Natural killer cell treated with Interleukin-12 subunit alpha and Interleukin-12 subunit beta and Interleukin-15 and Interleukin-18, amount 100 ng/mL, for 72 hours (primary cell): ENCODE measurements around the gene ESF1. TPM values are rescaled to one million over a fixed set of nuclear protein-coding genes. Genes with fewer than 3 reads are reported as not detected.
"Not testable (repeated sequence)": the region's sequence is repeated elsewhere in the genome, so short reads cannot be mapped to it uniquely, and the experiment has no call there.

Experiments used
- ATAC-seq, 2 donors: fragments of 150-1000 bp; cut with Tn5 transposase in 1 of 2; sonication (Bioruptor Pico), chemical (Tn5 transposase) in 1 of 2; 2 replicates each; pipeline ENCODE4 v1.10.0; 2021
- DNase-seq: peaks from one replicate; pipeline ENCODE4 v3.0.0; 2022; ENCODE audit warnings: low spot score
- H3K27ac Mint-ChIP-seq, 2 donors: 1 replicate in 1 of 2; 2 replicates in 1 of 2; pipeline ENCODE4 v1.8.0; 2022; ENCODE audit warnings: mixed read lengths in 2 of 2, mild to moderate bottlenecking in 1 of 2, moderate library complexity in 1 of 2
- H3K27me3 Mint-ChIP-seq, 2 donors: 1 replicate in 1 of 2; 2 replicates in 1 of 2; pipeline ENCODE4 v1.8.0; 2022; ENCODE audit warnings: mixed read lengths in 2 of 2
- H3K36me3 Mint-ChIP-seq: one replicate; pipeline ENCODE4 v1.8.0; 2022; ENCODE audit warnings: mixed read lengths
- H3K4me1 Mint-ChIP-seq, 2 donors: 1 replicate in 1 of 2; 2 replicates in 1 of 2; pipeline ENCODE4 v1.8.0; 2022; ENCODE audit warnings: low read depth in 2 of 2, mixed read lengths in 2 of 2, mild to moderate bottlenecking in 1 of 2
- H3K4me3 Mint-ChIP-seq: one replicate; pipeline ENCODE4 v1.8.0; 2022; ENCODE audit warnings: mixed read lengths
- H3K9me3 Mint-ChIP-seq: 2 replicates; pipeline ENCODE4 v1.8.0; 2022; ENCODE audit warnings: mixed read lengths
- total RNA-seq, 2 donors: library from RNA; stranded (reverse); gene quantifications; one replicate each; pipeline ENCODE4 v1.2.3, GENCODE V29; 2022

Gene ESF1
- total RNA-seq, 2 donors from 2014 or later: 18.2 to 31.7 TPM

- Mint-ChIP-seq H3K27me3 (no peaks in the 10 kb centered on the region), H3K4me1 (peaks cover 16 to 17% of the 10 kb centered on the region in 2 donors), H3K9me3 (no peaks in the 10 kb centered on the region), H3K4me3 (no peak overlapping the region), H3K36me3 (peaks cover 28% of the 10 kb centered on the region), H3K27ac (peak overlapping the region in 1 of 2 donors; percentile 1)
- ATAC-seq (peak in 1 of 2 donors; percentile 48), DNase-seq (no peak)
Observed at GRCh38 chr20:13777171-13777601, 7.5 kb downstream of the ESF1 start.

- no peaks in the 10 kb centered on the region for H3K9me3 Mint-ChIP-seq
- no peak for ATAC-seq
- no peaks in the 10 kb centered on the region for H3K27me3 Mint-ChIP-seq
- H3K36me3 Mint-ChIP-seq: peaks cover 27% of the 10 kb centered on the region
- H3K4me3 Mint-ChIP-seq: peak overlapping the region; percentile 2
- H3K27ac Mint-ChIP-seq: peak overlapping the region in 1 of 2 donors; percentile 1
- DNase-seq: no peak
- H3K4me1 Mint-ChIP-seq: peaks cover 15 to 16% of the 10 kb centered on the region in 2 donors
Observed at GRCh38 chr20:13775867-13776266, 8.9 kb downstream of the ESF1 start.

GRCh38 chr20:13772529-13772928 is 12.2 kb downstream of the ESF1 start:
- peaks cover 11 to 16% of the 10 kb centered on the region in 2 donors for H3K4me1 Mint-ChIP-seq
- H3K36me3 Mint-ChIP-seq: peaks cover 39% of the 10 kb centered on the region
- DNase-seq (no peak), ATAC-seq (no peak)
- no peaks in the 10 kb centered on the region for H3K27me3 Mint-ChIP-seq
- H3K4me3 Mint-ChIP-seq: no peak overlapping the region
- H3K9me3 Mint-ChIP-seq: no peaks in the 10 kb centered on the region
- H3K27ac Mint-ChIP-seq: peak overlapping the region in 1 of 2 donors; percentile 22

GRCh38 chr20:13771853-13772453 is 12.8 kb downstream of the ESF1 start:
- DNase-seq: no peak
- H3K4me1 Mint-ChIP-seq: peaks cover 8 to 12% of the 10 kb centered on the region in 2 donors

GRCh38 chr20:13770141-13770540 is 14.6 kb downstream of the ESF1 start:
- DNase-seq: no peak
- ATAC-seq: no peak
- no peaks in the 10 kb centered on the region for H3K27me3 Mint-ChIP-seq
- H3K9me3 Mint-ChIP-seq: no peaks in the 10 kb centered on the region
- H3K27ac Mint-ChIP-seq: no peak overlapping the region
- peaks cover 44% of the 10 kb centered on the region for H3K36me3 Mint-ChIP-seq
- H3K4me1 Mint-ChIP-seq: no peaks in the 10 kb centered on the region
- no peak overlapping the region for H3K4me3 Mint-ChIP-seq

More at GRCh38 chr20:13771853-13772453, 12.8 kb downstream of the ESF1 start:
- peaks cover 40% of the 10 kb centered on the region for H3K36me3 Mint-ChIP-seq
- no peaks in the 10 kb centered on the region for H3K27me3 Mint-ChIP-seq
- no peaks in the 10 kb centered on the region for H3K9me3 Mint-ChIP-seq
- H3K4me3 Mint-ChIP-seq: no peak overlapping the region
- peak overlapping the region in 1 of 2 donors; percentile 22 for H3K27ac Mint-ChIP-seq
- no peak for ATAC-seq

- Mint-ChIP-seq H3K4me3 (no peak overlapping the region), H3K9me3 (no peaks in the 10 kb centered on the region), H3K4me1 (no peaks in the 10 kb centered on the region), H3K36me3 (peaks cover 46% of the 10 kb centered on the region), H3K27me3 (no peaks in the 10 kb centered on the region), H3K27ac (no peak overlapping the region)
- DNase-seq: no peak
- ATAC-seq: no peak
Observed at GRCh38 chr20:13765868-13766416, 18.8 kb downstream of the ESF1 start.

GRCh38 chr20:13765299-13765698 is 19.4 kb downstream of the ESF1 start:
- ATAC-seq (no peak), DNase-seq (no peak)
- Mint-ChIP-seq H3K9me3 (no peaks in the 10 kb centered on the region), H3K4me1 (no peaks in the 10 kb centered on the region), H3K4me3 (no peak overlapping the region), H3K36me3 (peaks cover 46% of the 10 kb centered on the region), H3K27me3 (no peaks in the 10 kb centered on the region), H3K27ac (no peak overlapping the region)

- H3K4me3 Mint-ChIP-seq, DNase-seq, H3K9me3 Mint-ChIP-seq, ATAC-seq, H3K27ac Mint-ChIP-seq, H3K4me1 Mint-ChIP-seq, H3K27me3 Mint-ChIP-seq: not testable (repeated sequence)
- H3K36me3 Mint-ChIP-seq: peaks cover 32% of the 10 kb centered on the region
Observed at GRCh38 chr20:13760451-13760946, 24.2 kb downstream of the ESF1 start.

- Mint-ChIP-seq H3K4me1 (no peaks in the 10 kb centered on the region), H3K9me3 (no peaks in the 10 kb centered on the region), H3K36me3 (peaks cover 19% of the 10 kb centered on the region), H3K27ac (no peak overlapping the region), H3K27me3 (no peaks in the 10 kb centered on the region), H3K4me3 (no peak overlapping the region)
- DNase-seq (no peak), ATAC-seq (no peak)
Observed at GRCh38 chr20:13758884-13759283, 25.8 kb downstream of the ESF1 start.

GRCh38 chr20:13756551-13756950 is 28.2 kb downstream of the ESF1 start:
- ATAC-seq (no peak), DNase-seq (no peak)
- no peak overlapping the region for H3K4me3 Mint-ChIP-seq
- H3K4me1 Mint-ChIP-seq: no peaks in the 10 kb centered on the region
- H3K36me3 Mint-ChIP-seq: peaks cover 18% of the 10 kb centered on the region
- H3K27me3 Mint-ChIP-seq: no peaks in the 10 kb centered on the region
- no peaks in the 10 kb centered on the region for H3K9me3 Mint-ChIP-seq
- H3K27ac Mint-ChIP-seq: no peak overlapping the region

GRCh38 chr20:13755809-13756208 is 28.9 kb downstream of the ESF1 start:
- no peaks in the 10 kb centered on the region for H3K4me1 Mint-ChIP-seq

GRCh38 chr20:13753436-13754036 is 31.2 kb downstream of the ESF1 start:
- no peak overlapping the region for H3K27ac Mint-ChIP-seq
- no peaks in the 10 kb centered on the region for H3K9me3 Mint-ChIP-seq
- H3K36me3 Mint-ChIP-seq: peaks cover 6% of the 10 kb centered on the region

More at GRCh38 chr20:13755809-13756208, 28.9 kb downstream of the ESF1 start:
- ATAC-seq (no peak), DNase-seq (no peak)
- Mint-ChIP-seq H3K27ac (no peak overlapping the region), H3K36me3 (peaks cover 18% of the 10 kb centered on the region), H3K4me3 (no peak overlapping the region), H3K27me3 (no peaks in the 10 kb centered on the region), H3K9me3 (no peaks in the 10 kb centered on the region)

GRCh38 chr20:13749811-13750210 is 34.9 kb downstream of the ESF1 start:
- peaks cover 0 to 1% of the 10 kb centered on the region in 2 donors for H3K4me1 Mint-ChIP-seq
- ATAC-seq (no peak), DNase-seq (no peak)
- H3K27me3 Mint-ChIP-seq: no peaks in the 10 kb centered on the region
- H3K4me3 Mint-ChIP-seq: no peak overlapping the region
- H3K36me3 Mint-ChIP-seq: no peaks in the 10 kb centered on the region
- no peak overlapping the region for H3K27ac Mint-ChIP-seq
- no peaks in the 10 kb centered on the region for H3K9me3 Mint-ChIP-seq

More at GRCh38 chr20:13753436-13754036, 31.2 kb downstream of the ESF1 start:
- H3K27me3 Mint-ChIP-seq: no peaks in the 10 kb centered on the region
- H3K4me1 Mint-ChIP-seq: no peaks in the 10 kb centered on the region
- DNase-seq (no peak), ATAC-seq (no peak)
- H3K4me3 Mint-ChIP-seq: no peak overlapping the region

- Mint-ChIP-seq H3K36me3 (peaks cover 20% of the 10 kb centered on the region), H3K9me3 (peaks cover 2% of the 10 kb centered on the region), H3K4me3 (no peak overlapping the region), H3K4me1 (peaks cover 7 to 12% of the 10 kb centered on the region in 2 donors), H3K27ac (no peak overlapping the region), H3K27me3 (no peaks in the 10 kb centered on the region)
- no peak for DNase-seq
- ATAC-seq: no peak
Observed at GRCh38 chr20:13745784-13746183, 38.9 kb downstream of the ESF1 start.
